Left ventricle myocardium inferior (tissue), 1 donor: ENCODE data around the gene ANKS4B. TPM values are rescaled to one million over a fixed set of nuclear protein-coding genes. Genes with fewer than 3 reads are reported as not detected.

Experiments used
- DNase-seq: peaks from one replicate; pipeline ENCODE4 v3.0.0-alpha.2; 2020
- H3K27ac ChIP-seq: fragments of 200-600 bp; replicated peaks from 2 replicates; pipeline ENCODE4 v1.8.0; 2021
- H3K27me3 ChIP-seq: fragments of 200-600 bp; 2 replicates; pipeline ENCODE4 v1.8.0; 2021; ENCODE audit warnings: low read depth
- H3K36me3 ChIP-seq: fragments of 200-600 bp; 2 replicates; pipeline ENCODE4 v1.8.0; 2021
- H3K4me1 ChIP-seq: fragments of 200-600 bp; 2 replicates; pipeline ENCODE4 v1.8.0; 2021
- H3K4me3 ChIP-seq: fragments of 200-600 bp; 2 replicates; pipeline ENCODE4 v1.8.0; 2021; ENCODE audit warnings: mild to moderate bottlenecking, moderate library complexity
- H3K9me3 ChIP-seq: fragments of 200-600 bp; replicated peaks from 2 replicates; pipeline ENCODE4 v1.8.0; 2021
- intact Hi-C: fragments of 100-400 bp; cut with micrococcal nuclease; formaldehyde crosslinking; loops from one replicate; pipeline ENCODE4 v1.11.0; 2022
- total RNA-seq: library from RNA; stranded (reverse); fragmentation: NEBNext Ultra II Directional; extraction: Animal tissue kit (Norgen Biotek cat#: 25700); gene quantifications from one replicate; pipeline ENCODE4 v1.2.1, GENCODE V29; 2021
- TF ChIP-seq, protein P1 (sequence below): fragments of 200-600 bp; IDR thresholded peaks from 2 replicates; pipeline ENCODE4 v1.8.0; 2021; ENCODE audit warnings: antibody characterized with exemption, mild to moderate bottlenecking, borderline replicate concordance
- donor health status: DM: no; HTN: yes; CAD: no; lungs with severe emphysema.

ANKS4B gene
- total RNA-seq, 1 donor from 2014 or later, result not detected

DNA sequence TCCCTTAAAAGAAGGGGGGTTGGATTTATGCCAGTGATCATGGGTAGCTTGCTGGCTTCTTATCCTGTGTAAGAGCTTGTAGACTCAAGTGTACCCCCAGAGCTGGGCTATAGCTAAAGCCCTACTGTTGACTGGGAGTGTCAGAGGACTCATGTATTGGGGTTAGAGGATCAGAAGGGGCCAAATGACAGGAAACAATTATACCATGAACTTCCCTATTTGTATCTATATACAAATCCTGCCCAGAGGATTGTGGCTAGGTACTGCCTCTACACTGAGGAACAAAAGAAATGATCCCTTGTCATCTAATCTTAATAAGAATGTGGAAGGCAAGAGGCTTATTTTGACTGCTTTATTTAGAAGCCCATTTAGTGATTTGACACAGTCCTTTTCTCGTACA is 36.4 kb upstream of the ANKS4B start:
- H3K4me3 ChIP-seq, result no peak overlapping the region
- H3K4me1 ChIP-seq, result no peaks in the 10 kb centered on the region
- peaks cover 46% of the 10 kb centered on the region for H3K27me3 ChIP-seq
- DNase-seq, result no peak
- H3K36me3 ChIP-seq, result no peaks in the 10 kb centered on the region
- no peak overlapping the region for H3K27ac ChIP-seq
- H3K9me3 ChIP-seq, result no peaks in the 10 kb centered on the region
- intact Hi-C loops, result no loop called here
- TF ChIP-seq, protein P1, sequence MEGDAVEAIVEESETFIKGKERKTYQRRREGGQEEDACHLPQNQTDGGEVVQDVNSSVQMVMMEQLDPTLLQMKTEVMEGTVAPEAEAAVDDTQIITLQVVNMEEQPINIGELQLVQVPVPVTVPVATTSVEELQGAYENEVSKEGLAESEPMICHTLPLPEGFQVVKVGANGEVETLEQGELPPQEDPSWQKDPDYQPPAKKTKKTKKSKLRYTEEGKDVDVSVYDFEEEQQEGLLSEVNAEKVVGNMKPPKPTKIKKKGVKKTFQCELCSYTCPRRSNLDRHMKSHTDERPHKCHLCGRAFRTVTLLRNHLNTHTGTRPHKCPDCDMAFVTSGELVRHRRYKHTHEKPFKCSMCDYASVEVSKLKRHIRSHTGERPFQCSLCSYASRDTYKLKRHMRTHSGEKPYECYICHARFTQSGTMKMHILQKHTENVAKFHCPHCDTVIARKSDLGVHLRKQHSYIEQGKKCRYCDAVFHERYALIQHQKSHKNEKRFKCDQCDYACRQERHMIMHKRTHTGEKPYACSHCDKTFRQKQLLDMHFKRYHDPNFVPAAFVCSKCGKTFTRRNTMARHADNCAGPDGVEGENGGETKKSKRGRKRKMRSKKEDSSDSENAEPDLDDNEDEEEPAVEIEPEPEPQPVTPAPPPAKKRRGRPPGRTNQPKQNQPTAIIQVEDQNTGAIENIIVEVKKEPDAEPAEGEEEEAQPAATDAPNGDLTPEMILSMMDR, result no peak

DNA sequence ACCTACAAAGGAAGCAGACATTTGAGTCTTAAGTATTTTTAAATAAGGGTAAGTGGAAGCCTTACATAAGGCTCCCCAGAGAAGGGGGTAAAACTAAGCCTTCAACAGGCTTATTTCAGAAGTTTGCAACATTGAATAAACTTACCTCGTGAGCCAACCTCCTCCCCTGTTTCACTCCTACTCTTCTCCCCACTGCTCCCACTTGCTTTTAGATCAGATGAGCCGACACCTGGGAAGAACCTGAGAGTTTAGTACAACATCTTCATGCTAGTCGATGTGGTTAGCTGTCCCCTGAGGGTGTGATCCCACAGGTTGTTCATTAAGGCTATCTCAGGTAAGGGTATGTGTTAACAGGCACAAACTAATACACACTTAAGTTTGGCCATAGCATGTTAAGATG is 35.9 kb upstream of the ANKS4B start:
- no peak for DNase-seq
- Histone ChIP-seq H3K4me1 (no peaks in the 10 kb centered on the region), H3K36me3 (no peaks in the 10 kb centered on the region), H3K9me3 (no peaks in the 10 kb centered on the region), H3K4me3 (no peak overlapping the region), H3K27me3 (peaks cover 46% of the 10 kb centered on the region), H3K27ac (no peak overlapping the region)
- intact Hi-C loops, result no loop called here
- TF ChIP-seq, protein P1, result no peak

GRCh38 chr16:21199607-21200218 is 33.8 kb upstream of the ANKS4B start:
- Histone ChIP-seq H3K36me3 (no peaks in the 10 kb centered on the region), H3K4me1 (no peaks in the 10 kb centered on the region), H3K27ac (no peak overlapping the region), H3K9me3 (no peaks in the 10 kb centered on the region), H3K4me3 (no peak overlapping the region), H3K27me3 (peaks cover 40% of the 10 kb centered on the region)
- TF ChIP-seq, protein P1, result no peak
- no peak for DNase-seq
- intact Hi-C loops, result no loop called here

- intact Hi-C loops, result no loop called here
- H3K36me3 ChIP-seq, result no peaks in the 10 kb centered on the region
- DNase-seq, result no peak
- no peaks in the 10 kb centered on the region for H3K4me1 ChIP-seq
- no peak overlapping the region for H3K27ac ChIP-seq
- H3K27me3 ChIP-seq, result peaks cover 25% of the 10 kb centered on the region
- TF ChIP-seq, protein P1, result no peak
- no peaks in the 10 kb centered on the region for H3K9me3 ChIP-seq
- H3K4me3 ChIP-seq, result no peak overlapping the region
Measured at GRCh38 chr16:21203155-21203797, 30.2 kb upstream of the ANKS4B start.

DNA sequence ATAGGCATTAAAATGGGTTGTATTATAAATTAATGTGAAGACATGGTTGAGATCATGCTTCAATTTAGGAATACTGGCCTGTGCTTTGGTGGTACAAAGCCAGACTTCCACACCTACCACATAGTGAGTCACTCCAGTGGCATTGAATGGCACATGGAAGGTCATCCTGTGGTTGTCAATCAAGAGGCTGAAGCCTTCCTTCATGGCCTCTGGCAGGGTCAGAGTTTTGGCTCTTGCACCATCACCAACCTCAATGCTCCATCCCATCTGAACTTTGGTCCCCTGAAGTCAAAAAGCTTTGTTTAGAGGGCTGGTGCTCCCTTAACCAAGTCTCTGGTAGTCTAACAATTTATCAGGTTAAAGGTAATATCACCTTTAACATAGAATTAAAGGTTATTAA is 28.2 kb upstream of the ANKS4B start:
- intact Hi-C loops, result no loop called here
- Histone ChIP-seq H3K27me3 (peaks cover 17% of the 10 kb centered on the region), H3K9me3 (no peaks in the 10 kb centered on the region), H3K36me3 (no peaks in the 10 kb centered on the region), H3K27ac (no peak overlapping the region), H3K4me3 (no peak overlapping the region), H3K4me1 (no peaks in the 10 kb centered on the region)
- no peak for DNase-seq
- TF ChIP-seq, protein P1, result no peak
